Effector memory CD8-positive, alpha-beta T cell (primary cell): Measurements from ENCODE around the gene CDH12.
"Not testable (repeated sequence)": the region's sequence is repeated elsewhere in the genome, so short reads cannot be mapped to it uniquely, and the experiment has no call there.

Experiments
- ATAC-seq: fragments of 150-1000 bp; cut with Tn5 transposase; replicated peaks from 2 replicates; pipeline ENCODE4 v1.10.0; 2021; ENCODE audit warnings: mild to moderate bottlenecking, moderate library complexity
- DNase-seq, 3 experiments: peaks; one replicate each; pipeline ENCODE4 v3.0.0; 2021
- H3K27ac Mint-ChIP-seq, 2 donors: one replicate each; pipeline ENCODE4 v1.8.0; 2022; ENCODE audit warnings: mild to moderate bottlenecking in 2 of 2, mixed read lengths in 2 of 2, moderate library complexity in 2 of 2
- H3K27me3 Mint-ChIP-seq, 2 donors: one replicate each; pipeline ENCODE4 v1.8.0; 2022; ENCODE audit warnings: mixed read lengths in 2 of 2
- H3K36me3 Mint-ChIP-seq: one replicate; pipeline ENCODE4 v1.8.0; 2022; ENCODE audit warnings: mild to moderate bottlenecking, moderate library complexity, mixed read lengths; ENCODE audit not compliant: insufficient read depth
- H3K4me1 Mint-ChIP-seq, 2 donors: one replicate each; pipeline ENCODE4 v1.8.0; 2022; ENCODE audit warnings: low read depth in 2 of 2, mixed read lengths in 2 of 2
- H3K4me3 Mint-ChIP-seq, 2 donors: one replicate each; pipeline ENCODE4 v1.8.0; 2022; ENCODE audit warnings: mild to moderate bottlenecking in 2 of 2, mixed read lengths in 2 of 2, moderate library complexity in 2 of 2
- H3K9me3 Mint-ChIP-seq, 2 donors: one replicate each; pipeline ENCODE4 v1.8.0; 2022; ENCODE audit warnings: mixed read lengths in 2 of 2

The CDH12 gene

GRCh38 chr5:22842574-22842973 lies 10.6 kb downstream of the CDH12 start:
- H3K9me3 Mint-ChIP-seq = peaks cover 20 to 30% of the 10 kb centered on the region in 2 donors
- H3K27me3 Mint-ChIP-seq = no peaks in the 10 kb centered on the region
- no peak overlapping the region for H3K27ac Mint-ChIP-seq
- no peak overlapping the region for H3K4me3 Mint-ChIP-seq
- DNase-seq (no peak), ATAC-seq (no peak)
- H3K4me1 Mint-ChIP-seq = no peaks in the 10 kb centered on the region
- H3K36me3 Mint-ChIP-seq = no peaks in the 10 kb centered on the region

GRCh38 chr5:22837803-22838202 lies 15.3 kb downstream of the CDH12 start:
- ATAC-seq = no peak
- H3K4me3 Mint-ChIP-seq = no peak overlapping the region
- no peaks in the 10 kb centered on the region for H3K36me3 Mint-ChIP-seq
- no peak overlapping the region for H3K27ac Mint-ChIP-seq
- H3K4me1 Mint-ChIP-seq = no peaks in the 10 kb centered on the region
- H3K27me3 Mint-ChIP-seq = no peaks in the 10 kb centered on the region
- DNase-seq = no peak
- H3K9me3 Mint-ChIP-seq = peaks cover 14 to 15% of the 10 kb centered on the region in 2 donors

- H3K27me3 Mint-ChIP-seq = no peaks in the 10 kb centered on the region
- H3K9me3 Mint-ChIP-seq = peaks cover 3 to 8% of the 10 kb centered on the region in 2 donors
- no peaks in the 10 kb centered on the region for H3K36me3 Mint-ChIP-seq
- no peak for ATAC-seq
- no peaks in the 10 kb centered on the region for H3K4me1 Mint-ChIP-seq
- H3K27ac Mint-ChIP-seq = no peak overlapping the region
- no peak overlapping the region for H3K4me3 Mint-ChIP-seq
- DNase-seq = no peak
Measured at GRCh38 chr5:22835686-22836085, 17.5 kb downstream of the CDH12 start.

- H3K4me1 Mint-ChIP-seq = no peaks in the 10 kb centered on the region
- no peaks in the 10 kb centered on the region for H3K27me3 Mint-ChIP-seq
- H3K36me3 Mint-ChIP-seq = no peaks in the 10 kb centered on the region
- peaks cover 4 to 21% of the 10 kb centered on the region in 2 donors for H3K9me3 Mint-ChIP-seq
- ATAC-seq (no peak), DNase-seq (no peak)
- no peak overlapping the region for H3K27ac Mint-ChIP-seq
- no peak overlapping the region for H3K4me3 Mint-ChIP-seq
Measured at GRCh38 chr5:22793463-22793862, 59.7 kb downstream of the CDH12 start.

- Mint-ChIP-seq H3K36me3 (no peaks in the 10 kb centered on the region), H3K27ac (no peak overlapping the region)
- ATAC-seq = no peak
Measured at GRCh38 chr5:22787807-22788206, 65.3 kb downstream of the CDH12 start.

GRCh38 chr5:22787398-22787797 lies 65.7 kb downstream of the CDH12 start:
- DNase-seq (no peak), ATAC-seq (no peak)
- no peak overlapping the region for H3K27ac Mint-ChIP-seq
- no peak overlapping the region for H3K4me3 Mint-ChIP-seq
- H3K9me3 Mint-ChIP-seq = peaks cover 0 to 6% of the 10 kb centered on the region in 2 donors
- H3K36me3 Mint-ChIP-seq = no peaks in the 10 kb centered on the region
- H3K27me3 Mint-ChIP-seq = no peaks in the 10 kb centered on the region
- H3K4me1 Mint-ChIP-seq = no peaks in the 10 kb centered on the region

More at GRCh38 chr5:22787807-22788206, 65.3 kb downstream of the CDH12 start:
- H3K27me3 Mint-ChIP-seq = no peaks in the 10 kb centered on the region
- H3K4me1 Mint-ChIP-seq = no peaks in the 10 kb centered on the region
- peaks cover 0 to 6% of the 10 kb centered on the region in 2 donors for H3K9me3 Mint-ChIP-seq
- H3K4me3 Mint-ChIP-seq = no peak overlapping the region
- DNase-seq = no peak

GRCh38 chr5:22780756-22781155 lies 72.4 kb downstream of the CDH12 start:
- no peak overlapping the region for H3K4me3 Mint-ChIP-seq
- peaks cover 0 to 6% of the 10 kb centered on the region in 2 donors for H3K9me3 Mint-ChIP-seq
- ATAC-seq = no peak
- H3K4me1 Mint-ChIP-seq = no peaks in the 10 kb centered on the region
- no peak overlapping the region for H3K27ac Mint-ChIP-seq
- H3K36me3 Mint-ChIP-seq = no peaks in the 10 kb centered on the region
- DNase-seq = no peak
- H3K27me3 Mint-ChIP-seq = no peaks in the 10 kb centered on the region

- no peaks in the 10 kb centered on the region for H3K27me3 Mint-ChIP-seq
- no peaks in the 10 kb centered on the region for H3K36me3 Mint-ChIP-seq
- H3K4me1 Mint-ChIP-seq = no peaks in the 10 kb centered on the region
- no peak overlapping the region for H3K4me3 Mint-ChIP-seq
- peaks cover 0 to 6% of the 10 kb centered on the region in 2 donors for H3K9me3 Mint-ChIP-seq
- no peak overlapping the region for H3K27ac Mint-ChIP-seq
- ATAC-seq = no peak
- no peak for DNase-seq
Measured at GRCh38 chr5:22779499-22779898, 73.6 kb downstream of the CDH12 start.

GRCh38 chr5:22776285-22776684 lies 76.9 kb downstream of the CDH12 start:
- Mint-ChIP-seq H3K36me3 (no peaks in the 10 kb centered on the region), H3K4me1 (no peaks in the 10 kb centered on the region), H3K4me3 (no peak overlapping the region), H3K27ac (no peak overlapping the region), H3K27me3 (no peaks in the 10 kb centered on the region), H3K9me3 (peaks cover 13 to 15% of the 10 kb centered on the region in 2 donors)
- ATAC-seq (no peak), DNase-seq (no peak)

GRCh38 chr5:22774214-22774613 lies 78.9 kb downstream of the CDH12 start:
- not testable (repeated sequence) for DNase-seq, H3K4me1 Mint-ChIP-seq, H3K36me3 Mint-ChIP-seq, H3K4me3 Mint-ChIP-seq, H3K27ac Mint-ChIP-seq, ATAC-seq, H3K27me3 Mint-ChIP-seq
- H3K9me3 Mint-ChIP-seq = peaks cover 12 to 15% of the 10 kb centered on the region in 2 donors

- no peaks in the 10 kb centered on the region for H3K36me3 Mint-ChIP-seq
- DNase-seq = no peak
- H3K4me3 Mint-ChIP-seq = no peak overlapping the region
- H3K9me3 Mint-ChIP-seq = peaks cover 0 to 4% of the 10 kb centered on the region in 2 donors
- H3K27me3 Mint-ChIP-seq = no peaks in the 10 kb centered on the region
- no peak for ATAC-seq
- no peak overlapping the region for H3K27ac Mint-ChIP-seq
- no peaks in the 10 kb centered on the region for H3K4me1 Mint-ChIP-seq
Measured at GRCh38 chr5:22764736-22765135, 88.4 kb downstream of the CDH12 start.

GRCh38 chr5:22757776-22758175 lies 95.4 kb downstream of the CDH12 start:
- Mint-ChIP-seq H3K4me3 (no peak overlapping the region), H3K4me1 (no peaks in the 10 kb centered on the region), H3K9me3 (peaks cover 3 to 7% of the 10 kb centered on the region in 2 donors), H3K27me3 (no peaks in the 10 kb centered on the region), H3K27ac (no peak overlapping the region), H3K36me3 (no peaks in the 10 kb centered on the region)
- no peak for ATAC-seq
- DNase-seq = no peak

GRCh38 chr5:22754155-22754554 lies 99.0 kb downstream of the CDH12 start:
- Mint-ChIP-seq H3K4me3 (no peak overlapping the region), H3K4me1 (no peaks in the 10 kb centered on the region), H3K27ac (no peak overlapping the region), H3K9me3 (peaks cover 5 to 24% of the 10 kb centered on the region in 2 donors), H3K27me3 (no peaks in the 10 kb centered on the region), H3K36me3 (no peaks in the 10 kb centered on the region)
- ATAC-seq (no peak), DNase-seq (no peak)

GRCh38 chr5:22751536-22751935 lies 101.6 kb downstream of the CDH12 start:
- no peak for ATAC-seq
- Mint-ChIP-seq H3K27me3 (no peaks in the 10 kb centered on the region), H3K27ac (no peak overlapping the region), H3K36me3 (no peaks in the 10 kb centered on the region), H3K4me3 (no peak overlapping the region), H3K4me1 (no peaks in the 10 kb centered on the region), H3K9me3 (peaks cover 7 to 31% of the 10 kb centered on the region in 2 donors)
- no peak for DNase-seq

GRCh38 chr5:22736443-22737003 lies 116.6 kb downstream of the CDH12 start:
- Mint-ChIP-seq H3K27me3 (no peaks in the 10 kb centered on the region), H3K4me1 (no peaks in the 10 kb centered on the region), H3K9me3 (peaks cover 7 to 12% of the 10 kb centered on the region in 2 donors), H3K27ac (no peak overlapping the region), H3K4me3 (no peak overlapping the region), H3K36me3 (no peaks in the 10 kb centered on the region)
- DNase-seq = no peak
- ATAC-seq = no peak
